Panc1 (cell line): ENCODE results near the gene TMCC1.

Experiments used
- CTCF ChIP-seq: fragments of 450-650 bp; IDR thresholded peaks from 2 replicates; pipeline ENCODE4 v1.5.1; 2017; ENCODE audit warnings: mild to moderate bottlenecking
- POLR2AphosphoS5 ChIP-seq: IDR thresholded peaks from 2 replicates; pipeline ENCODE4 v1.6.1; 2012; ENCODE audit warnings: mild to moderate bottlenecking, low read depth, low read length, moderate library complexity
- SIN3A ChIP-seq: IDR thresholded peaks from 2 replicates; pipeline ENCODE4 v1.6.1; 2012; ENCODE audit warnings: low read depth, mild to moderate bottlenecking, low read length, moderate library complexity, borderline replicate concordance; ENCODE audit not compliant: insufficient read depth

- no peak for TF ChIP-seq CTCF
- no peak for TF ChIP-seq POLR2AphosphoS5
- TF ChIP-seq SIN3A = no peak
Observed at GRCh38 chr3:129608936-129609590, 284.4 kb downstream of the TMCC1 start.
